GM19099 (cell line): ENCODE data around the gene ABCA7.

Experiments used
- POLR2A ChIP-seq: IDR thresholded peaks from 3 replicates; pipeline ENCODE4 v1.6.1; 2011; ENCODE audit warnings: low read depth; ENCODE audit not compliant: insufficient read length; ENCODE audit errors: extremely low read depth

Gene ABCA7

GRCh38 chr19:998064-998463, 41.8 kb upstream of the ABCA7 start:
- TF ChIP-seq POLR2A = no peak

- TF ChIP-seq POLR2A = no peak
Measured at GRCh38 chr19:999379-999719, 40.6 kb upstream of the ABCA7 start.

GRCh38 chr19:1000095-1000494, 39.8 kb upstream of the ABCA7 start, which contains the start of gene GRIN3B:
Gene GRIN3B (plus strand): TSS chr19:1000419. CDS start chr19:1000438, 19 bp downstream.
- no peak for TF ChIP-seq POLR2A

- TF ChIP-seq POLR2A = no peak
Measured at GRCh38 chr19:1000591-1001537, 39.0 kb upstream of the ABCA7 start.

GRCh38 chr19:1001538-1002166, 38.3 kb upstream of the ABCA7 start:
- TF ChIP-seq POLR2A = no peak

- TF ChIP-seq POLR2A = no peak
Measured at GRCh38 chr19:1002600-1002999, 37.3 kb upstream of the ABCA7 start.

- no peak for TF ChIP-seq POLR2A
Measured at GRCh38 chr19:1003283-1003682, 36.6 kb upstream of the ABCA7 start.

- TF ChIP-seq POLR2A = no peak
Measured at GRCh38 chr19:1004204-1004802, 35.6 kb upstream of the ABCA7 start.

- no peak for TF ChIP-seq POLR2A
Measured at GRCh38 chr19:1004803-1005664, 34.9 kb upstream of the ABCA7 start.

- no peak for TF ChIP-seq POLR2A
Measured at GRCh38 chr19:1006711-1007398, 33.1 kb upstream of the ABCA7 start.

GRCh38 chr19:1007399-1008251, 32.3 kb upstream of the ABCA7 start:
- TF ChIP-seq POLR2A = no peak

GRCh38 chr19:1008268-1009040, 31.5 kb upstream of the ABCA7 start:
- TF ChIP-seq POLR2A = no peak
